SH-SY5Y (cell line): ENCODE data around the gene FAM124B.

Experiments
- GATA2 ChIP-seq: IDR thresholded peaks from 2 replicates; pipeline ENCODE4 v1.6.1; 2011; ENCODE audit warnings: mild to moderate bottlenecking, low read depth, low read length
- GATA3 ChIP-seq: IDR thresholded peaks from 2 replicates; pipeline ENCODE4 v1.6.1; 2011; ENCODE audit warnings: low read depth, mild to moderate bottlenecking, low read length, moderate library complexity

DNA sequence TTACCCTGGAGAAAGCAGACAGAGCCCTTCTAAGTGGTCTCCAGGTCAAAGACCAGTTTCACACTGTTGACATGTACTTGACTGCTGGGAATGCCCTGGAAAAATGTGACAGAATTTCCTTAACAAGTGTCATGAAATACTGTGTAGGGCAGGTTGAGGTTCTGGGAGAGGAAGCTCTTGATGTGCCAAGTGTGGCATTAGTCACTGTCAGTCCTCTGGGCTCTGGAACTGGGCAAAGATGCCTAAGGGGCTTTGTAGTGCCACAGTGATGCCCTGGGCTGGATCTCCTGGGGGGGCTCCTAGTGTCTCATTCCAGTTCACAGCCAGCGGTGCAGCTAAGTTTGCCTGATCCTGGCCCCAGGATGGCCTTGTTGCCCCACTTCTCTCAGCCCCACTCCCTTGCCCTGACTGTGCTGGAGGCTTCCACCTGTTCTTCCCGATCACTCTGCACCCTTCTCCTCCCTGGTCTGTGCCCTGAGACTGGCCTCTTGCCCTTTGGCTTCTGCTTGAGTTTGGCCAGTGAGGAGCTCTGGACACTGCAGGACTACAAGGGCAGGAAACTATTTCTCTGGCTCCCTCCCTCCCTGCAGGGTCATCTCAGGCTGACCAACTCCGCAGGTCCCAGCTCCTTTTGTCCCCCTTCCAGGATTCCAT lies 27.0 kb upstream of the FAM124B start:
- TF ChIP-seq GATA3 (no peak), GATA2 (no peak)
